ENCODE results near the gene MAP3K2.

GRCh38 chr2:127407091-127407490, 19.3 kb upstream of the MAP3K2 start:
- TF ChIP-seq, protein P1, sequence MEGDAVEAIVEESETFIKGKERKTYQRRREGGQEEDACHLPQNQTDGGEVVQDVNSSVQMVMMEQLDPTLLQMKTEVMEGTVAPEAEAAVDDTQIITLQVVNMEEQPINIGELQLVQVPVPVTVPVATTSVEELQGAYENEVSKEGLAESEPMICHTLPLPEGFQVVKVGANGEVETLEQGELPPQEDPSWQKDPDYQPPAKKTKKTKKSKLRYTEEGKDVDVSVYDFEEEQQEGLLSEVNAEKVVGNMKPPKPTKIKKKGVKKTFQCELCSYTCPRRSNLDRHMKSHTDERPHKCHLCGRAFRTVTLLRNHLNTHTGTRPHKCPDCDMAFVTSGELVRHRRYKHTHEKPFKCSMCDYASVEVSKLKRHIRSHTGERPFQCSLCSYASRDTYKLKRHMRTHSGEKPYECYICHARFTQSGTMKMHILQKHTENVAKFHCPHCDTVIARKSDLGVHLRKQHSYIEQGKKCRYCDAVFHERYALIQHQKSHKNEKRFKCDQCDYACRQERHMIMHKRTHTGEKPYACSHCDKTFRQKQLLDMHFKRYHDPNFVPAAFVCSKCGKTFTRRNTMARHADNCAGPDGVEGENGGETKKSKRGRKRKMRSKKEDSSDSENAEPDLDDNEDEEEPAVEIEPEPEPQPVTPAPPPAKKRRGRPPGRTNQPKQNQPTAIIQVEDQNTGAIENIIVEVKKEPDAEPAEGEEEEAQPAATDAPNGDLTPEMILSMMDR (IDR thresholded peaks at IDR 0.05) = no peak
- no peak for TF ChIP-seq POLR2A (IDR thresholded peaks at IDR 0.05)

All from prostate gland (tissue), 2 donors.